AG10803 (cell line): Measurements from ENCODE around the gene IQCK.
A peak's percentile ranks its signal among the peaks of the same experiment; 100 is the strongest.

Experiments
- DNase-seq: peaks from one replicate; pipeline ENCODE4 v3.0.0; 2010; ENCODE audit warnings: low read depth
- H3K4me3 ChIP-seq: 2 replicates; pipeline ENCODE4 v1.5.1; 2011; ENCODE audit warnings: mild to moderate bottlenecking, low read length, control low read depth
- CTCF ChIP-seq: conservative IDR thresholded peaks from 2 replicates; pipeline ENCODE4 v1.5.1; 2011; ENCODE audit warnings: mild to moderate bottlenecking, low read length, control low read depth, inconsistent platforms

The IQCK gene

DNA sequence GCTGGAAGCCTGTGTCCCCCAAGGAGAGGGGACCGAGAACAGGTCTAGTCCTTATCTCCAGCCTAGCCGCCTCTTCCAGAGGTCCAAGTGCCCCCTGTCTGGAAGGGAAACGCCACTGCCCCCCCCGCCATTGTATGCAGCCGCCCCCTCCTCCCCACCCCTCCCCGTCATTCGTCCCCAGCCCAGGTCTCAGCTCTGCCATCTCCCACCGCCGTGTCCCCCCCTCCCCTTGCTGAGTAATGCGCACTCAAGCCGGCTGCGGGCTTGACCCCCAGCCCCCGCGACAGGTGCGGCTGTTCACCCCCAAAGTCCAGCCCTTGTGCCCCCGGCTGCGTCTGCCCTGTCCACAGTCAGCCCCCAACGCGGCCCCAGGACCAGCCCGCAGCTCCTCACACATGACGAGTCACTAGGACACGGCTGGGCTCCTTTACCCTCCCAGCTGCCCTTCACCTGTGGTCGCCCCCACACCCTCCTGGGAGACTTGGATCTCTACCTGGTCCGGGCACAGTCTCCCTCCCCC lies 166.0 kb downstream of the IQCK start:
- H3K4me3 ChIP-seq, result peak overlapping the region; percentile 55
- TF ChIP-seq CTCF, result no peak
- DNase-seq, result no peak

GRCh38 chr16:19884611-19885450 lies 166.8 kb downstream of the IQCK start, which contains the start of gene GPRC5B:
Gene GPRC5B, minus strand, starts transcription at chr16:19884848. Its CDS starts 12,003 bp downstream, at chr16:19872845.
- no peak for DNase-seq
- no peak for TF ChIP-seq CTCF
- H3K4me3 ChIP-seq, result peak within 1 kb of the TSS; percentile 64

GRCh38 chr16:19885451-19886072 lies 167.5 kb downstream of the IQCK start:
- DNase-seq, result no peak
- TF ChIP-seq CTCF, result no peak
- peak overlapping the region; percentile 64 for H3K4me3 ChIP-seq

- peak; percentile 100 for TF ChIP-seq CTCF
- H3K4me3 ChIP-seq, result peak overlapping the region; percentile 41
- DNase-seq, result peak; percentile 64
Observed at GRCh38 chr16:19886073-19886941, 168.2 kb downstream of the IQCK start.

DNA sequence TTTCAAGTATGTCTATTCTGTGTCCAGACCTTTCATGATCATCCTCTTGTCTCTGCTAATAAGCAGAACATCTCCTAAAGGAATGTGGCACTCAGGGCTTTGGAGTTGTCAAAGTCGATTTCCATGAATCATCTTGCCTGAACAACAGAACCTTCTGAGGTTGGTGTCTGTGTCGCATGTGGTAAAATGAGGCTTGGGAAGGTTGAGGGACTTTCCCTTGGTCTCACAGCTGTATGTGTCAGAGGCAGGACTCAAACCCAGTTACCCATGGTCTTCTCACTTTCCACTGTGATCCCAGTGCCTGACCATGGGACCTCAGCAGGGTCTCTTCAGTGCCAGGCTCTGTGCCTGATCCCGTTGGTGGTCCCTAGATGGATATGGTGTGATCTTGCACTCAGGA lies 170.8 kb downstream of the IQCK start:
- no peak for TF ChIP-seq CTCF
- H3K4me3 ChIP-seq, result no peak overlapping the region
- DNase-seq, result no peak

DNA sequence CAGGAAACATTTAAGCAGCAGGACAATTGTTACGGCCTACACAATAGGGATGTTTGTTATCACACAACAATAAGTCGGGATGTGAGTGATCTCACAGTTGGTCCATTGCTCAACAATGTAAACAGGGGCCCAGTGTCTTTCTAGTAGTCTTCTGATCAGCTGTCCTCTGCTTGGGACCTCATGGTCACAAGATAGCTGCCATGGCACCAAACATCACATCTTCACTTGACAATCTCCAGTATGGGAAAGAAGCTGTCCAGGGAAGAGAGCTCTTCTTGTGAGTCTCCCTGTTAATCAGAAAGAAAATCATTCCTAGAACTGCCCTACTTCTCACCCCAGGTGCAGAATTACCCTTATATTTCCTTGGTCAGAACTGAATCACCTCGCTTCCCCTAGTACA lies 172.8 kb downstream of the IQCK start:
- H3K4me3 ChIP-seq, result no peak overlapping the region
- no peak for TF ChIP-seq CTCF
- DNase-seq, result no peak
